NT2/D1 (cell line): ENCODE data around the gene RHOB.
"Not testable (repeated sequence)": the region's sequence is repeated elsewhere in the genome, so short reads cannot be mapped to it uniquely, and the experiment has no call there.

Experiments used
- DNase-seq: peaks from one replicate; pipeline ENCODE4 v3.0.0-alpha.2; 2011; ENCODE audit warnings: low read depth, low spot score
- H3K27me3 ChIP-seq: 2 replicates; pipeline ENCODE4 v1.6.0; 2011; ENCODE audit warnings: mild to moderate bottlenecking; ENCODE audit not compliant: insufficient read length, insufficient read depth
- H3K36me3 ChIP-seq: 2 replicates; pipeline ENCODE4 v1.6.1; 2011; ENCODE audit warnings: mild to moderate bottlenecking, low read length, mixed read lengths; ENCODE audit not compliant: insufficient read depth, insufficient read length
- H3K4me1 ChIP-seq: 2 replicates; pipeline ENCODE4 v1.5.1; 2011; ENCODE audit not compliant: insufficient read depth, insufficient read length
- H3K4me3 ChIP-seq: 2 replicates; pipeline ENCODE4 v1.5.1; 2011; ENCODE audit warnings: low read depth; ENCODE audit not compliant: insufficient read length
- H3K9ac ChIP-seq: 2 replicates; pipeline ENCODE4 v1.6.0; 2011; ENCODE audit warnings: low read depth; ENCODE audit not compliant: insufficient read length
- H3K9me3 ChIP-seq: 2 replicates; pipeline ENCODE4 v1.5.1; 2011; ENCODE audit warnings: mild to moderate bottlenecking, low read length; ENCODE audit not compliant: insufficient read depth
- SUZ12 ChIP-seq: IDR thresholded peaks from 2 replicates; pipeline ENCODE4 v1.6.1; 2011; ENCODE audit not compliant: insufficient read length, insufficient read depth; ENCODE audit errors: extremely low read depth
- YY1 ChIP-seq: IDR thresholded peaks from 2 replicates; pipeline ENCODE4 v1.6.1; 2011; ENCODE audit not compliant: insufficient read length, insufficient read depth
- ZNF274 ChIP-seq: IDR thresholded peaks from 2 replicates; pipeline ENCODE4 v1.6.1; 2011; ENCODE audit warnings: mild to moderate bottlenecking, low read depth, low read length

Gene RHOB

DNA sequence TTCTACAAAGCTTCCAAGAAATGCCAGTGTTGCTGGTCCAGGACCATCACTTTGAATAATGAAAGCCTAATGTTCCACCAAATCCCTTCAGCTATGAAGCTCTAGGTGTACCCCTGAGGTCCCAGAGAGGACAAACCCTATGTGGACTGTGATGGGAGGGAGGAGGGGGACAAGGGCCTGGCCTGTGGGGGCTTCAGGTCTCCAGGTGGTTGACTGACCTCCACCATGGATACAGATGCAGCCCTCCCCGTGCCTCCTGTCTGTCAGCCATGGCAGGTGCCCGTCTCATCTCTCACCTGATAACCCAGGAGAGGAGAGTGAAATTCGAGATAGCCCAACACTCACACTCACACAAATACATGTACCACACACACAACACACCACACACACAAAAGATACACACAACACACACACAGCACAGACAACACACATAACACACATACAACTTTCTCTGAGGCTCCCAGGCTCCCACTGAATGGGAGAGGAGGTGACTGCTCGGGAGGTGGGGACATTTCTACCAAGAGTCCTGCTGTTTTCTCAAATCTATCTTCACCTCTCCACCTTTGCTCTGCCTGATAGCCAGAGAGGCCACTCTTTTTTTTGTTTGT is 12.8 kb upstream of the RHOB start:
- no peak for TF ChIP-seq ZNF274
- no peak for TF ChIP-seq SUZ12
- TF ChIP-seq YY1: no peak
- Histone ChIP-seq H3K36me3 (no peaks in the 10 kb centered on the region), H3K9me3 (no peaks in the 10 kb centered on the region), H3K4me3 (no peak overlapping the region), H3K27me3 (no peaks in the 10 kb centered on the region), H3K4me1 (no peaks in the 10 kb centered on the region), H3K9ac (no peak overlapping the region)
- no peak for DNase-seq

DNA sequence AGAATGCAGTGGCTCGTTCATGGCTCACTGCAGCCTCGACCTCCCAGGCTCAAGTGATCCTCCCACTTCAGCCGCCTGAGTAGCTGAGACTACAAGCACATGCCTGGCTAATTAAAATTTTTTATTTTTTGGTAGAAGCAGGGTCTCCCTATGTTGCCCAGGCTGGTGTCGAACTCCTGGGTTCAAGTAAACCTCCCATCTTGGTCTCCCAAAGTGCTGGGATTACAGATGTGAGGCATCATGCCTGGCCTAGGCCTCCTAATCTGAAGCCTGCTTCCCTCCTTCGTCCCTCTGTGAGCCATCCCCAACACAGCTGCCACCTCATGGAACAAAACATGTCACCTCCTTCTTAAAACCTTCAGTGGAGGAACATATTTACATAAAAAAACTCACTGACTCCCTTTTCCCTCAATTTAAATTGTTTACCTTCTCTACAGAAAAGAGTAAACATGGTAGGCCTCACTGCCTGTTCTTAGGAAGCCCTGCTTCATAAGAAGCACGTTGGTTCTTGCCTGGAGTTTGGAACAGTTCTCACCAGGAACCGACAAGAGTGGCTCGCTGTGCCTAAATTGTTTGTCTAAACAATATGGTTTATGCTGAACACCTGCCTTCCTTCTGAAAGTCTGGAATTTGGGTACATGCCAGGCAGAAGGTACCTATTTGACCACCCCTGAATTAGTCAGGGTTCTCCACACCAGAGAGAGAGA is 12.1 kb upstream of the RHOB start:
- DNase-seq: no peak
- Histone ChIP-seq H3K9me3 (no peaks in the 10 kb centered on the region), H3K27me3 (no peaks in the 10 kb centered on the region), H3K36me3 (no peaks in the 10 kb centered on the region), H3K9ac (no peak overlapping the region), H3K4me3 (no peak overlapping the region), H3K4me1 (no peaks in the 10 kb centered on the region)
- TF ChIP-seq SUZ12 (no peak), YY1 (no peak), ZNF274 (no peak)

DNA sequence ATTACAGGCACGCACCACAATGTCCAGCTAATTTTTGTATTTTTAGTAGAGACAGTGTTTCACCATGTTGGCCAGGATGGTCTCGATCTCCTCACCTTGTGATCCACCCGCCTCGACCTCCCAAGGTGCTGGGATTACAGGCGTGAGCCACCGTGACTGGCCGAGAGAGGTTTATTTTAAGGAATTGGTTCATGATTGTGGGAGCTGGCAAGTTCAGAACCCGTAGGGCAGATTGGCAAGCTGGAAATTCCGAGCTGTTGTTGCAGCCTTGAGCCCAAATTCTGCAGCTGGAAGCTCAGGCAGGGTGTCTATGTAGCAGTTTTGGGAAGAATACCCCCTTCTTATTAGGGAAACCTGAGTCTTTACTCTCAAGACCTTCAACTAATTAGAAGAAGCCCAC is 11.4 kb upstream of the RHOB start:
- not testable (repeated sequence) for H3K4me1 ChIP-seq, H3K36me3 ChIP-seq, H3K9me3 ChIP-seq, H3K9ac ChIP-seq, H3K27me3 ChIP-seq, H3K4me3 ChIP-seq, DNase-seq

DNA sequence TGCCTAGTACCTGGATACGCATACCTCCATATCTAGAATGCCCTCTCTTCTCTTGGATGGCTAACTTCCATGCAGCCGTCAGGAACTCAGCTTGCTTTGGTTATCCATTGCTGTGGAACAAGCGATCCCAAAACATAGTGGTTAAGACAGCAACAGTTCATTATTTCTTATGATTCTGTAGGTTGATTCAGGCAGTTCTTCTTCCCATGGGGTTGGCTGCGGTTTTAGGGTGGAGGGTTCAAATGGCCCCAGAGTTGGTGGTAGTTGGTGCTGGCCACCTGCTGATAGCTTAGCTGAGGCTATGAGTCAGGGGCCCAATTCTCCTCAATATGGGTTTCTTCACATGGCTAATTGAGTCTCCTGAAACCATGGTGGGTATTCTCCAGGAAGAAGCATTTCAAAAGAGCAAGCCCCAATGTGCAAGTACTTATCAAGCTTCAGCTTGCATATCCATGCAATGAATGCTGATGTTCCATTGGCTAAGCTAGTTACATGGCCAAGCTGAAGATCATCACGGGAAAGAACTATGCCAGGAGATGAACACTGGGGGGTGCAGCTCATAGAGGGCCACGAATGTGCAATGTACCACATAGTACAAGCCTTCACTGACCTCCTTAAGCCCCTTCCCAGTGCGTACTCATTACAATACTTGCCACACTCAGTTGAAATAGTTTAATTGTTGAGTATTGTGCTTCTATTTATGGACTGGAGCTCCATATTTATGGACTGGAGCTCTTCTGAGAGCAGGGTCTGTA is 10.0 kb upstream of the RHOB start:
- Histone ChIP-seq H3K9me3 (no peaks in the 10 kb centered on the region), H3K9ac (no peak overlapping the region), H3K4me1 (peaks cover 2% of the 10 kb centered on the region), H3K36me3 (no peaks in the 10 kb centered on the region), H3K4me3 (no peak overlapping the region), H3K27me3 (no peaks in the 10 kb centered on the region)
- DNase-seq: no peak
- TF ChIP-seq ZNF274 (no peak), YY1 (no peak), SUZ12 (no peak)

DNA sequence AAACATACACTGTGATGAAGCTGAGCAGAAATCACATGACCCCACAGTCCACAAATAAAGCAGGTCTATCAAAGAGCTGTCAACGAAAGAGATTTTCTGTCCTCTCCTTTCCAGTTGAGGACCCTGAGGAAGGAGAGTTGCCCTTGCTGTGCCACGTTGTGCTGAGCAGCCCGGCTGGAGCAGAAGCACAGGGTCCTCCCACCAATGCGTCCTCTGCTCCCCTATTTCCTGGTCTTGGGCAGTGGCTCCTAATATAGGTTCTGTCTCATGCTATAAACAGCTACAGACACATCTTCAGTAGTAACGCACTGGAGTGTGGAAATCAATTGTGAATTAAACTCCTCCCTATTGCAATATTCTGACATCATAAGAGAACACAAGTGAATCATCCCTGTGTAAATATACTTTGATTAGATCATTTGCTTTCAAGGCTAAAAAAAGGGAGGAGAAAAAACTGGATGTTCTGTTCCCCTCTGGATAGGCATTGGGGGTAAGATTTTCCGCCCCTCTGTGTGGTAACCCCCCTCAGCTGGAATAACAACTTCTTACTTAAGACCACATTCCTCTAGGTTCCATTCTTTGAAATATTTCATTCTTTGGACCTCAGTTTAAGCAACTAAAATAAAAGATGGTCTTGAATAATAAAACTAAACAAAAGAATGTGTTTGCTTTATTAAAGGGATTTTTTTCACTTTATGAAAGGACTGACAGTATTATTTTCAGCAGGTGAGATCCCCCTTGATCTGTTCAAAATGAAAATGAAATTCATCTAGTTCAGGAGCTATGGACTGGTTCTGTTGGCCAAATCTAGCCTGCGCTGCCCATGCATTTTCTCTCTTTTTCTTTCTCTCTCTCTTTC is 8.3 kb upstream of the RHOB start:
- no peak overlapping the region for H3K4me3 ChIP-seq
- DNase-seq: no peak
- no peak overlapping the region for H3K9ac ChIP-seq
- H3K9me3 ChIP-seq: no peaks in the 10 kb centered on the region
- H3K4me1 ChIP-seq: peaks cover 2% of the 10 kb centered on the region
- TF ChIP-seq YY1 (no peak), ZNF274 (no peak), SUZ12 (no peak)
- H3K27me3 ChIP-seq: no peaks in the 10 kb centered on the region
- no peaks in the 10 kb centered on the region for H3K36me3 ChIP-seq

DNA sequence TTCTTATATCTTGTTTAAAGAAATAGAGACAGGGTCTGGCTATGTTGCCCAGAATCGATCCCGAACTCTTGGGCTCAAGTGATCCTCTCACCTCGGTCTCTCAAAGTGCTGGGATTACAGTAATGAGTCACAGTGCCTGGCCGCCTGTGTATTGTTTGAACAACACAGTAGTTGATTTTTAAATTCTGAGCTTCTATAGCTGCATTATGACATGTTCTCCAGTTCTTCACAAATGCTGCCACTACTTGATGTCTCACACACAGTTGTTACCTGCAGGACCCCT is 7.7 kb upstream of the RHOB start:
- TF ChIP-seq SUZ12: no peak
- Histone ChIP-seq H3K9ac (no peak overlapping the region), H3K4me1 (peaks cover 2% of the 10 kb centered on the region), H3K4me3 (no peak overlapping the region), H3K36me3 (no peaks in the 10 kb centered on the region), H3K27me3 (no peaks in the 10 kb centered on the region), H3K9me3 (no peaks in the 10 kb centered on the region)
- DNase-seq: no peak

DNA sequence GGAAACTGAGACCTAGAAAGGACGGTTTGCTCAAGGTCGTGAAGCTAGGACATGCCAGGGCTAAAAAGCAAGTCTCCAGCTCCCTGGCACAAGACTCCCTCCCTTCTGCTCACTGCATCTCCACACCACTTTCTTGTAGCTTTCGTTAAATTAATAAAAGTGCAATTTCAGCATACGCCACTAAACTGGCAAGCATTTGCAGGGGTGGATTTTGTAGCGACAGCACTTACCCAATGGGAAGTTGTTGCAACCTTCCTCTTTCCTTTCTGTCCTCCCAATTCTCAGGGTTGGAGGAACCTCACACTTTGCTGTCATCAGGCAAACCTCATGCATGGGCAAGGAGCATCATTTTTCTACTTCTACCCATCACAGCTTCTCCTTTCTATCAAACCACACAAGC is 7.4 kb upstream of the RHOB start:
- Histone ChIP-seq H3K27me3 (no peaks in the 10 kb centered on the region), H3K36me3 (no peaks in the 10 kb centered on the region), H3K4me3 (no peak overlapping the region), H3K9me3 (no peaks in the 10 kb centered on the region), H3K9ac (no peak overlapping the region), H3K4me1 (peaks cover 2% of the 10 kb centered on the region)
- DNase-seq: no peak
- TF ChIP-seq YY1 (no peak), ZNF274 (no peak), SUZ12 (no peak)
